Measurements from ENCODE around the gene HECW1. TPM values are rescaled to one million over a fixed set of nuclear protein-coding genes. Genes with fewer than 3 reads are reported as not detected.
"Not testable (repeated sequence)": the region's sequence is repeated elsewhere in the genome, so short reads cannot be mapped to it uniquely, and the experiment has no call there.

HECW1 gene
- total RNA-seq, 1 experiment from 2014 or later, result 33.8 TPM

GRCh38 chr7:43465581-43466554 lies 353.4 kb downstream of the HECW1 start:
- no peak for DNase-seq (ENCODE audit: low spot score)

- no peak for DNase-seq (ENCODE audit: low spot score)
Observed at GRCh38 chr7:43467406-43467805, 355.0 kb downstream of the HECW1 start.

- DNase-seq (ENCODE audit: low spot score), result no peak
Observed at GRCh38 chr7:43467846-43468245, 355.4 kb downstream of the HECW1 start.

GRCh38 chr7:43469051-43469450 lies 356.6 kb downstream of the HECW1 start:
- no peak for DNase-seq (ENCODE audit: low spot score)

- no peak for DNase-seq (ENCODE audit: low spot score)
Observed at GRCh38 chr7:43470110-43470509, 357.7 kb downstream of the HECW1 start.

GRCh38 chr7:43475983-43476382 lies 363.5 kb downstream of the HECW1 start:
- no peak for DNase-seq (ENCODE audit: low spot score)

GRCh38 chr7:43476896-43477295 lies 364.4 kb downstream of the HECW1 start:
- no peak for DNase-seq (ENCODE audit: low spot score)

- DNase-seq (ENCODE audit: low spot score), result no peak
Observed at GRCh38 chr7:43479042-43479441, 366.6 kb downstream of the HECW1 start.

- DNase-seq (ENCODE audit: low spot score), result no peak
Observed at GRCh38 chr7:43479543-43479942, 367.1 kb downstream of the HECW1 start.

- no peak for DNase-seq (ENCODE audit: low spot score)
Observed at GRCh38 chr7:43480581-43480980, 368.1 kb downstream of the HECW1 start.

- DNase-seq (ENCODE audit: low spot score), result no peak
Observed at GRCh38 chr7:43481902-43482678, 369.6 kb downstream of the HECW1 start.

- DNase-seq (ENCODE audit: low spot score), result no peak
Observed at GRCh38 chr7:43482679-43483252, 370.3 kb downstream of the HECW1 start.

GRCh38 chr7:43484678-43485395 lies 372.4 kb downstream of the HECW1 start:
- no peak for DNase-seq (ENCODE audit: low spot score)

- no peak for DNase-seq (ENCODE audit: low spot score)
Observed at GRCh38 chr7:43485580-43485979, 373.1 kb downstream of the HECW1 start.

GRCh38 chr7:43486008-43486407 lies 373.6 kb downstream of the HECW1 start:
- not testable (repeated sequence) for DNase-seq (ENCODE audit: low spot score)

- DNase-seq (ENCODE audit: low spot score), result no peak
Observed at GRCh38 chr7:43486634-43487033, 374.2 kb downstream of the HECW1 start.

GRCh38 chr7:43487731-43488073 lies 375.3 kb downstream of the HECW1 start:
- DNase-seq (ENCODE audit: low spot score), result no peak

- no peak for DNase-seq (ENCODE audit: low spot score)
Observed at GRCh38 chr7:43489257-43489656, 376.8 kb downstream of the HECW1 start.

- DNase-seq (ENCODE audit: low spot score), result no peak
Observed at GRCh38 chr7:43490016-43490415, 377.6 kb downstream of the HECW1 start.

- no peak for DNase-seq (ENCODE audit: low spot score)
Observed at GRCh38 chr7:43491123-43491522, 378.7 kb downstream of the HECW1 start.

GRCh38 chr7:43491984-43492383 lies 379.5 kb downstream of the HECW1 start:
- no peak for DNase-seq (ENCODE audit: low spot score)

- no peak for DNase-seq (ENCODE audit: low spot score)
Observed at GRCh38 chr7:43492896-43493295, 380.4 kb downstream of the HECW1 start.

Data from H4 (cell line).